Esophagus muscularis mucosa (tissue), 4 donors: ENCODE results near the gene SHB. TPM values are rescaled to one million over a fixed set of nuclear protein-coding genes. Genes with fewer than 3 reads are reported as not detected.

Experiments used
- DNase-seq: peaks from one replicate; pipeline ENCODE4 v3.0.0-alpha.2; 2017; ENCODE audit errors: extremely low spot score
- H3K27ac ChIP-seq, 4 donors: fragments of 200-600 bp; sonication (generic); replicated peaks in 1 of 4; 1 replicate in 3 of 4; 2 replicates in 1 of 4; pipeline ENCODE4 v1.5.1; 2016 to 2019; ENCODE audit warnings: mild to moderate bottlenecking in 1 of 4
- H3K27me3 ChIP-seq, 4 donors: fragments of 200-600 bp; sonication (generic); one replicate each; pipeline versions ENCODE4 v1.5.1 to v1.6.0; 2016 to 2019
- H3K36me3 ChIP-seq, 4 donors: fragments of 200-600 bp; sonication (generic); one replicate each; pipeline ENCODE4 v1.5.1; 2016 to 2019
- H3K4me1 ChIP-seq, 4 donors: fragments of 200-600 bp; sonication (generic); one replicate each; pipeline ENCODE4 v1.5.1; 2016 to 2019
- H3K4me3 ChIP-seq, 4 donors: fragments of 200-600 bp; sonication (generic); 1 replicate in 2 of 4; 2 replicates in 2 of 4; pipeline ENCODE4 v1.5.1; 2016 to 2019; ENCODE audit warnings: mild to moderate bottlenecking in 4 of 4, moderate library complexity in 1 of 4
- H3K9me3 ChIP-seq, 4 donors: fragments of 200-600 bp; sonication (generic); 1 replicate in 3 of 4; 2 replicates in 1 of 4; pipeline ENCODE4 v1.5.1; 2016 to 2019
- CTCF ChIP-seq, 3 experiments: fragments of 200-600 bp in 2 of 3; fragments of 450-650 bp in 1 of 3; sonication (generic) in 2 of 3; IDR thresholded peaks; one replicate each; pipeline ENCODE4 v1.5.1; 2017 to 2019; ENCODE audit warnings: antibody characterized with exemption in 3 of 3, mild to moderate bottlenecking in 2 of 3, moderate library complexity in 1 of 3
- EP300 ChIP-seq: sonication (generic); formaldehyde crosslinking; IDR thresholded peaks from one replicate; pipeline ENCODE4 v1.6.1; 2017; ENCODE audit warnings: antibody characterized with exemption
- POLR2A ChIP-seq: fragments of 450-650 bp; IDR thresholded peaks from one replicate; pipeline ENCODE4 v1.6.1; 2017; ENCODE audit warnings: antibody characterized with exemption, moderate library complexity, mild to moderate bottlenecking, low read depth
- POLR2AphosphoS5 ChIP-seq, 2 donors: sonication (generic); formaldehyde crosslinking; IDR thresholded peaks; one replicate each; pipeline ENCODE4 v1.6.1; 2017; ENCODE audit warnings: antibody characterized with exemption in 2 of 2
- WGBS: methylation state at CpG from one replicate; pipeline ENCODE4 v1.1.5; 2018; 5-methylcytosine and 5-hydroxymethylcytosine counted together
- intact Hi-C: fragments of 100-400 bp; cut with DNase I; formaldehyde crosslinking; loops from one replicate; pipeline ENCODE4 v1.15.1; 2023
- small RNA-seq, 3 donors: library from RNA; depleted of rRNA; stranded (forward); fragments of <200 nt; gene quantifications; one replicate each; pipeline ENCODE3, GENCODE V24; 2016
- total RNA-seq, 4 donors: library from RNA; depleted of rRNA; stranded (reverse); fragments of >200 nt; gene quantifications; one replicate each; pipeline versions ENCODE4 v1.1.0 to v1.2.1, GENCODE V29; 2016

SHB gene
- total RNA-seq, 4 donors from 2014 or later, result 16.6 to 21.2 (median 21.0) TPM

DNA sequence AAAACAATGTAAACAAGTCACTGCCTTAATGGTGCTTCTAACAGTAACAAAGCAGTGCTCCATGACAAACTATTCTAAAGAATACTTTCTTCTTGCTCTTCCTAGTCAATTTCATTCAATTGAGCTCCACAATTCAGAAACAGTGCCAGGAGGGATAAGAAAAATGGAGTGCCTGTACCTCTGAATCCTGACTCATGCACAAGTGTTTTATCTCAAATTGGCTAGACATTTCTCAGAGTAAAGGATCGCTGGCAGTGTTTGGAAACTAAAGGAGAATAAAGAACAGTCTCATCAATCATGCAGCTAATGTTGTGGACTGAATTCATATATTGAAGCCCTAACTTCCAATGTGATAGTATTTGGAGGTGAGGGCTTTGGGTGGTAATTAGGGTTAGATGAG, 192.7 kb downstream of the SHB start:
- H3K27me3 ChIP-seq, result no peaks in the 10 kb centered on the region
- TF ChIP-seq POLR2AphosphoS5 (IDR thresholded peaks at IDR 0.05) (no peak), CTCF (IDR thresholded peaks at IDR 0.05) (no peak), POLR2A (no peak), EP300 (no peak)
- H3K27ac ChIP-seq, result no peak overlapping the region
- H3K36me3 ChIP-seq, result peaks cover 0 to 35% (median 10%) of the 10 kb centered on the region in 4 donors
- no peak overlapping the region for H3K4me3 ChIP-seq
- WGBS, result 41% methylated on average over 1 of the region's 1 CpG
- DNase-seq, result no peak
- intact Hi-C loops, result no loop called here
- H3K4me1 ChIP-seq, result peaks cover 0 to 7% (median 3%) of the 10 kb centered on the region in 4 donors
- no peaks in the 10 kb centered on the region for H3K9me3 ChIP-seq

- no peaks in the 10 kb centered on the region for H3K27me3 ChIP-seq
- WGBS, result 84% methylated on average over 2 of the region's 2 CpGs
- no peak for DNase-seq
- no peak overlapping the region for H3K27ac ChIP-seq
- intact Hi-C loops, result no loop called here
- no peak overlapping the region for H3K4me3 ChIP-seq
- peaks cover 0 to 13% (median 6%) of the 10 kb centered on the region in 4 donors for H3K36me3 ChIP-seq
- H3K9me3 ChIP-seq, result no peaks in the 10 kb centered on the region
- peaks cover 0 to 7% (median 3%) of the 10 kb centered on the region in 4 donors for H3K4me1 ChIP-seq
- no peak for TF ChIP-seq CTCF (IDR thresholded peaks at IDR 0.05)
- no peak for TF ChIP-seq POLR2A
- no peak for TF ChIP-seq POLR2AphosphoS5 (IDR thresholded peaks at IDR 0.05)
- no peak for TF ChIP-seq EP300
These were observed 195.1 kb downstream of the SHB start for GRCh38 chr9:37873955-37874354.

GRCh38 chr9:37870799-37871176, 198.2 kb downstream of the SHB start:
- DNase-seq, result no peak
- Histone ChIP-seq H3K4me1 (peaks cover 0 to 7% (median 3%) of the 10 kb centered on the region in 4 donors), H3K27ac (no peak overlapping the region), H3K36me3 (peaks cover 0 to 3% (median 0%) of the 10 kb centered on the region in 4 donors), H3K4me3 (no peak overlapping the region), H3K9me3 (no peaks in the 10 kb centered on the region), H3K27me3 (no peaks in the 10 kb centered on the region)
- WGBS, result 83% methylated on average over 5 of the region's 5 CpGs
- intact Hi-C loops, result no loop called here
- no peak for TF ChIP-seq CTCF (IDR thresholded peaks at IDR 0.05)
- TF ChIP-seq POLR2AphosphoS5 (IDR thresholded peaks at IDR 0.05), result no peak
- TF ChIP-seq EP300, result no peak
- no peak for TF ChIP-seq POLR2A

GRCh38 chr9:37870081-37870798, 198.8 kb downstream of the SHB start:
- peaks cover 0 to 7% (median 3%) of the 10 kb centered on the region in 4 donors for H3K4me1 ChIP-seq
- no peak overlapping the region for H3K4me3 ChIP-seq
- H3K27ac ChIP-seq, result no peak overlapping the region
- H3K27me3 ChIP-seq, result no peaks in the 10 kb centered on the region
- no peak for TF ChIP-seq EP300
- TF ChIP-seq POLR2AphosphoS5 (IDR thresholded peaks at IDR 0.05), result no peak
- TF ChIP-seq CTCF (IDR thresholded peaks at IDR 0.05), result no peak
- no peak for TF ChIP-seq POLR2A
- no peaks in the 10 kb centered on the region for H3K9me3 ChIP-seq
- intact Hi-C loops, result no loop called here
- 96% methylated on average over 5 of the region's 5 CpGs for WGBS
- peaks cover 0 to 3% (median 0%) of the 10 kb centered on the region in 4 donors for H3K36me3 ChIP-seq
- no peak for DNase-seq

Small RNAs within 50 kb of the gene (small RNA-seq; reads per million reads assigned to genes)
- 0 reads per million in 3 donors for gene RNU7-124P

Other genes with a start within 250 kb of the SHB start
- 10 to 100 TPM; 29.0 to 41.9 (median 39.3) TPM for gene SLC25A51, start 165.1 kb downstream of the SHB start, total RNA-seq